Natural killer cell (primary cell): Measurements from ENCODE around the gene LRRC42. TPM values are rescaled to one million over a fixed set of nuclear protein-coding genes. Genes with fewer than 3 reads are reported as not detected.
A peak's percentile ranks its signal among the peaks of the same experiment; 100 is the strongest.

Source experiments
- ATAC-seq, 3 donors: fragments of 150-1000 bp in 2 of 3; fragments of 200-7000 bp in 1 of 3; cut with Tn5 transposase; 1 replicate in 1 of 3; 2 replicates in 2 of 3; pipeline ENCODE4 v1.10.0; 2021; ENCODE audit warnings: mild to moderate bottlenecking in 2 of 3, moderate library complexity in 2 of 3
- DNase-seq, 2 donors: peaks; one replicate each; pipeline versions ENCODE4 v3.0.0 to v3.0.0-alpha.2; 2013 to 2021; ENCODE audit warnings: mixed read lengths in 1 of 2
- H3K27ac ChIP-seq: one replicate; pipeline ENCODE4 v1.5.1; 2013; ENCODE audit warnings: mild to moderate bottlenecking, low read length
- H3K27me3 ChIP-seq: one replicate; pipeline ENCODE4 v1.6.1; 2013; ENCODE audit warnings: low read length; ENCODE audit not compliant: control insufficient read depth, insufficient read depth
- H3K36me3 ChIP-seq: one replicate; pipeline ENCODE4 v1.6.1; 2013; ENCODE audit warnings: low read length; ENCODE audit not compliant: control insufficient read depth, insufficient read depth
- H3K4me1 ChIP-seq: one replicate; pipeline ENCODE4 v1.6.1; 2013; ENCODE audit warnings: low read length; ENCODE audit not compliant: control insufficient read depth, insufficient read depth
- H3K4me3 ChIP-seq: one replicate; pipeline ENCODE4 v1.5.1; 2013; ENCODE audit warnings: low read length
- H3K9me3 ChIP-seq: one replicate; pipeline ENCODE4 v1.6.1; 2013; ENCODE audit warnings: low read length; ENCODE audit not compliant: control insufficient read depth, insufficient read depth
- H3K27ac Mint-ChIP-seq, 2 donors: one replicate each; pipeline ENCODE4 v1.8.0; 2022; ENCODE audit warnings: mild to moderate bottlenecking in 2 of 2, mixed read lengths in 2 of 2, moderate library complexity in 1 of 2
- H3K27me3 Mint-ChIP-seq, 2 donors: one replicate each; pipeline ENCODE4 v1.8.0; 2022; ENCODE audit warnings: low read depth in 2 of 2, mixed read lengths in 2 of 2
- H3K36me3 Mint-ChIP-seq: one replicate; pipeline ENCODE4 v1.8.0; 2022; ENCODE audit warnings: mixed read lengths
- H3K4me1 Mint-ChIP-seq, 2 donors: one replicate each; pipeline ENCODE4 v1.8.0; 2022; ENCODE audit warnings: mixed read lengths in 2 of 2
- H3K4me3 Mint-ChIP-seq: one replicate; pipeline ENCODE4 v1.8.0; 2022; ENCODE audit warnings: mild to moderate bottlenecking, moderate library complexity, mixed read lengths
- H3K9me3 Mint-ChIP-seq, 2 donors: one replicate each; pipeline ENCODE4 v1.8.0; 2022; ENCODE audit warnings: mixed read lengths in 2 of 2
- WGBS: methylation state at CpG from one replicate; pipeline ENCODE4 v1.1.7; 2013; ENCODE audit warnings: missing lambda C conversion rate; ENCODE audit not compliant: insufficient coverage; 5-methylcytosine and 5-hydroxymethylcytosine counted together
- intact Hi-C: fragments of 100-400 bp; cut with micrococcal nuclease; formaldehyde crosslinking; loops from one replicate; pipeline ENCODE4 v1.14.2; 2022
- total RNA-seq, 4 donors: library from RNA; stranded (reverse); fragments of 120-200 nt in 1 of 4; gene quantifications; one replicate each; pipeline versions ENCODE4 v1.2.3 to v1.2.4, GENCODE V29; 2013 to 2022
- TF ChIP-seq, protein P1 (sequence below): fragments of 200-600 bp; IDR thresholded peaks from one replicate; pipeline ENCODE4 v1.8.0; 2022; ENCODE audit warnings: antibody characterized with exemption

Gene LRRC42
- total RNA-seq, 3 donors from 2014 or later (not counting 1 experiment from before 2014, with no cell fraction given) = 8.9 to 11.1 (median 10.0) TPM

DNA sequence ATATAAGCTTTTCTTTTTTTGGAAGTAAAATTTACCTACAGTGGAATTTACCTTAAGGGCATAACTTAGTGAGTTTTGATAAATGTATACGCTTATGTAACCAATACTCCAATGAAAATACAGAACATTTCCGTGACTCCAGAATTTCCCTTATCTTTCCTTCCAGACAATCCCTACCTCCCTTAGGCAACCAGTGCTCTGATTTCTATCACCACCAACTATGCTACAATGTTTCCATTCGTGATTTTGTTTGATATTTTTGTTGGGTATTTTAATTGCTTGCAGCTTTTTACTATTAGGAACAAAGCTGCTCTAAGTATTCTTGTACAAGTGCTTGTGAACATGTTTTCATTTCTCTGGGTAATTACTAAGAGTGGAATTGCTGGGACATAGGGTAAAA lies 15.2 kb upstream of the LRRC42 start:
- Histone ChIP-seq H3K36me3 (peaks cover 37% of the 10 kb centered on the region), H3K4me1 (no peaks in the 10 kb centered on the region), H3K4me3 (no peak overlapping the region), H3K27me3 (no peaks in the 10 kb centered on the region), H3K9me3 (peaks cover 8% of the 10 kb centered on the region), H3K27ac (no peak overlapping the region)
- Mint-ChIP-seq H3K4me3 (no peak overlapping the region), H3K36me3 (peaks cover 13% of the 10 kb centered on the region), H3K27ac (peak overlapping the region in 1 of 2 donors; percentile 1), H3K27me3 (no peaks in the 10 kb centered on the region), H3K9me3 (peaks cover 0 to 2% of the 10 kb centered on the region in 2 donors), H3K4me1 (peaks cover 10 to 16% of the 10 kb centered on the region in 2 donors)
- WGBS = no CpG with 5 or more reads among the region's 3 CpGs
- TF ChIP-seq, protein P1, sequence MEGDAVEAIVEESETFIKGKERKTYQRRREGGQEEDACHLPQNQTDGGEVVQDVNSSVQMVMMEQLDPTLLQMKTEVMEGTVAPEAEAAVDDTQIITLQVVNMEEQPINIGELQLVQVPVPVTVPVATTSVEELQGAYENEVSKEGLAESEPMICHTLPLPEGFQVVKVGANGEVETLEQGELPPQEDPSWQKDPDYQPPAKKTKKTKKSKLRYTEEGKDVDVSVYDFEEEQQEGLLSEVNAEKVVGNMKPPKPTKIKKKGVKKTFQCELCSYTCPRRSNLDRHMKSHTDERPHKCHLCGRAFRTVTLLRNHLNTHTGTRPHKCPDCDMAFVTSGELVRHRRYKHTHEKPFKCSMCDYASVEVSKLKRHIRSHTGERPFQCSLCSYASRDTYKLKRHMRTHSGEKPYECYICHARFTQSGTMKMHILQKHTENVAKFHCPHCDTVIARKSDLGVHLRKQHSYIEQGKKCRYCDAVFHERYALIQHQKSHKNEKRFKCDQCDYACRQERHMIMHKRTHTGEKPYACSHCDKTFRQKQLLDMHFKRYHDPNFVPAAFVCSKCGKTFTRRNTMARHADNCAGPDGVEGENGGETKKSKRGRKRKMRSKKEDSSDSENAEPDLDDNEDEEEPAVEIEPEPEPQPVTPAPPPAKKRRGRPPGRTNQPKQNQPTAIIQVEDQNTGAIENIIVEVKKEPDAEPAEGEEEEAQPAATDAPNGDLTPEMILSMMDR = no peak
- ATAC-seq (no peak), DNase-seq (no peak)
- intact Hi-C loops = no loop called here

- no peaks in the 10 kb centered on the region for H3K27me3 ChIP-seq
- Mint-ChIP-seq H3K27ac (no peak overlapping the region), H3K9me3 (peaks cover 0 to 2% of the 10 kb centered on the region in 2 donors), H3K4me3 (no peak overlapping the region), H3K36me3 (peaks cover 15% of the 10 kb centered on the region), H3K4me1 (peaks cover 10 to 16% of the 10 kb centered on the region in 2 donors), H3K27me3 (no peaks in the 10 kb centered on the region)
- ATAC-seq = no peak
- WGBS = no CpG with 5 or more reads among the region's 2 CpGs
- DNase-seq = no peak
- H3K27ac ChIP-seq = no peak overlapping the region
- peaks cover 36% of the 10 kb centered on the region for H3K36me3 ChIP-seq
- H3K4me3 ChIP-seq = no peak overlapping the region
- intact Hi-C loops = no loop called here
- H3K9me3 ChIP-seq = peaks cover 8% of the 10 kb centered on the region
- H3K4me1 ChIP-seq = no peaks in the 10 kb centered on the region
- TF ChIP-seq, protein P1 = no peak
These were observed 14.6 kb upstream of the LRRC42 start for GRCh38 chr1:53931523-53931922.

GRCh38 chr1:53934170-53934765 lies 11.9 kb upstream of the LRRC42 start:
- peaks cover 8% of the 10 kb centered on the region for H3K9me3 ChIP-seq
- Mint-ChIP-seq H3K36me3 (peaks cover 15% of the 10 kb centered on the region), H3K4me3 (no peak overlapping the region), H3K27me3 (no peaks in the 10 kb centered on the region), H3K4me1 (peaks cover 10 to 18% of the 10 kb centered on the region in 2 donors), H3K9me3 (peaks cover 0 to 2% of the 10 kb centered on the region in 2 donors), H3K27ac (no peak overlapping the region)
- no peak overlapping the region for H3K4me3 ChIP-seq
- no CpG with 5 or more reads among the region's 1 CpG for WGBS
- peaks cover 21% of the 10 kb centered on the region for H3K36me3 ChIP-seq
- intact Hi-C loops = no loop called here
- ATAC-seq = no peak
- H3K27me3 ChIP-seq = no peaks in the 10 kb centered on the region
- H3K27ac ChIP-seq = no peak overlapping the region
- no peaks in the 10 kb centered on the region for H3K4me1 ChIP-seq
- TF ChIP-seq, protein P1 = no peak
- DNase-seq = no peak

- Histone ChIP-seq H3K27ac (no peak overlapping the region), H3K27me3 (no peaks in the 10 kb centered on the region), H3K36me3 (peaks cover 21% of the 10 kb centered on the region), H3K4me1 (no peaks in the 10 kb centered on the region), H3K4me3 (no peak overlapping the region), H3K9me3 (peaks cover 8% of the 10 kb centered on the region)
- H3K27me3 Mint-ChIP-seq = no peaks in the 10 kb centered on the region
- TF ChIP-seq, protein P1 = no peak
- peaks cover 0 to 2% of the 10 kb centered on the region in 2 donors for H3K9me3 Mint-ChIP-seq
- no peak overlapping the region for H3K4me3 Mint-ChIP-seq
- peaks cover 18 to 20% of the 10 kb centered on the region in 2 donors for H3K4me1 Mint-ChIP-seq
- intact Hi-C loops = no loop called here
- H3K27ac Mint-ChIP-seq = peak overlapping the region in 1 of 2 donors; percentile 23
- DNase-seq = no peak
- no peak for ATAC-seq
- WGBS = no CpG with 5 or more reads among the region's 1 CpG
- H3K36me3 Mint-ChIP-seq = peaks cover 15% of the 10 kb centered on the region
These were observed 9.7 kb upstream of the LRRC42 start for GRCh38 chr1:53936430-53936829.
